Neutrophil (primary cell): ENCODE measurements around the gene CBARP.

Experiments
- H3K27ac ChIP-seq: fragments of 200-600 bp; sonication (generic); 2 replicates; pipeline ENCODE4 v1.5.1; 2016; ENCODE audit warnings: mild to moderate bottlenecking, moderate library complexity
- H3K27me3 ChIP-seq: fragments of 200-600 bp; sonication (generic); 2 replicates; pipeline ENCODE4 v1.6.0; 2016; ENCODE audit warnings: mild to moderate bottlenecking
- H3K36me3 ChIP-seq: fragments of 200-600 bp; sonication (generic); 2 replicates; pipeline ENCODE4 v1.5.1; 2017
- H3K4me1 ChIP-seq, 2 experiments: fragments of 200-600 bp in 1 of 2; sonication (generic) in 1 of 2; 1 replicate in 1 of 2; 2 replicates in 1 of 2; pipeline versions ENCODE4 v1.5.1 to v1.6.1; 2013 to 2016; ENCODE audit warnings: low read depth in 1 of 2, low read length in 1 of 2, mild to moderate bottlenecking in 1 of 2, moderate library complexity in 1 of 2; ENCODE audit not compliant: control insufficient read depth in 1 of 2, insufficient read depth in 1 of 2
- H3K4me3 ChIP-seq, 2 experiments: fragments of 200-600 bp in 1 of 2; sonication (generic) in 1 of 2; 1 replicate in 1 of 2; 2 replicates in 1 of 2; pipeline ENCODE4 v1.5.1; 2013 to 2016; ENCODE audit warnings: low read depth in 1 of 2, low read length in 1 of 2, mild to moderate bottlenecking in 1 of 2, moderate library complexity in 1 of 2
- H3K9me3 ChIP-seq: fragments of 200-600 bp; sonication (generic); 2 replicates; pipeline ENCODE4 v1.5.1; 2016
- CTCF ChIP-seq: fragments of 200-600 bp; sonication (generic); IDR thresholded peaks from 2 replicates; pipeline ENCODE4 v1.5.1; 2016; ENCODE audit warnings: antibody characterized with exemption

CBARP gene

GRCh38 chr19:1284293-1284978 lies 46.6 kb upstream of the CBARP start:
- Histone ChIP-seq H3K4me3 (no peak overlapping the region), H3K9me3 (no peaks in the 10 kb centered on the region), H3K36me3 (no peaks in the 10 kb centered on the region), H3K4me1 (no peaks in the 10 kb centered on the region), H3K27ac (no peak overlapping the region), H3K27me3 (peaks cover 67% of the 10 kb centered on the region)
- TF ChIP-seq CTCF, result no peak

- no peak overlapping the region for H3K27ac ChIP-seq
- no peak overlapping the region for H3K4me3 ChIP-seq
Measured at GRCh38 chr19:1283917-1284292, 46.1 kb upstream of the CBARP start.

DNA sequence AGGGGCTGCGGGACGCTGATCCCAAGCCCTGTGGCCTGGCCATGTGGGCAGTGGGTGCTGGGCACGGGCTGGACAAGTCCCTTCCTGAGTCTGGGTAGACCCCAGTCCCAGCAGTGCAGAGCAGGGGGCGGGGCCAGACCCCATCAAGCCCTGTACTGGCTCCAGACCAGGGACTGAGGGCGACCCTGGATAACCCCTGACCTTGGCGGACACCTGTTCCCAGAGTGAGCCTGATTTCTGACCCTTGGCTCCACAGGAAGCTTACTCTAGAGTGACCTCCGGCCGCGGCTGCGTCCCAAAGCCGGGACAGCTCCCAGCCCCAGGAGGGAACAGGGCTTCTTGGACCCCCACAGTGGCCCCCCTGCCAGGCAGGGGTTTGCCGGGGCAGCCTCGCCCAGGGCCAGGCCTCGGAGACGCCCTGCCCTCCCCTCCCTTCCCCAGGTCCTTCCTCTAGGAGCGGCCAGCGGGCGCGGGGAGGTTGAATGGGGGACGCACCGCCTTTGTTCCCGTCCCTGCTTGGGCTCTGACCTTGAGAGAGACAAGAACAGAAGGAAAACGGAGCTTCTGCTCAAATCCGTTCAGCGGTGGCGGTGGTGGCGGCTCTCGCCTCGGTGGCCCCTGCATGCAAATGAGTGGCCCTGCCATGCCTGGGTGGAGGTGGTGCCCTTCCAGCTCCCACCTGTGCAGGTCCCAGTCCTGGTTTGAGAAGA lies 45.6 kb upstream of the CBARP start:
- H3K9me3 ChIP-seq, result no peaks in the 10 kb centered on the region
- no peak overlapping the region for H3K4me3 ChIP-seq
- no peak for TF ChIP-seq CTCF
- peaks cover 56% of the 10 kb centered on the region for H3K27me3 ChIP-seq
- peaks cover 7% of the 10 kb centered on the region for H3K36me3 ChIP-seq
- no peak overlapping the region for H3K27ac ChIP-seq
- no peaks in the 10 kb centered on the region for H3K4me1 ChIP-seq

More at GRCh38 chr19:1283917-1284292, 46.1 kb upstream of the CBARP start:
- no peaks in the 10 kb centered on the region for H3K9me3 ChIP-seq
- peaks cover 4% of the 10 kb centered on the region for H3K36me3 ChIP-seq
- no peaks in the 10 kb centered on the region for H3K4me1 ChIP-seq
- no peak for TF ChIP-seq CTCF
- H3K27me3 ChIP-seq, result peaks cover 62% of the 10 kb centered on the region

DNA sequence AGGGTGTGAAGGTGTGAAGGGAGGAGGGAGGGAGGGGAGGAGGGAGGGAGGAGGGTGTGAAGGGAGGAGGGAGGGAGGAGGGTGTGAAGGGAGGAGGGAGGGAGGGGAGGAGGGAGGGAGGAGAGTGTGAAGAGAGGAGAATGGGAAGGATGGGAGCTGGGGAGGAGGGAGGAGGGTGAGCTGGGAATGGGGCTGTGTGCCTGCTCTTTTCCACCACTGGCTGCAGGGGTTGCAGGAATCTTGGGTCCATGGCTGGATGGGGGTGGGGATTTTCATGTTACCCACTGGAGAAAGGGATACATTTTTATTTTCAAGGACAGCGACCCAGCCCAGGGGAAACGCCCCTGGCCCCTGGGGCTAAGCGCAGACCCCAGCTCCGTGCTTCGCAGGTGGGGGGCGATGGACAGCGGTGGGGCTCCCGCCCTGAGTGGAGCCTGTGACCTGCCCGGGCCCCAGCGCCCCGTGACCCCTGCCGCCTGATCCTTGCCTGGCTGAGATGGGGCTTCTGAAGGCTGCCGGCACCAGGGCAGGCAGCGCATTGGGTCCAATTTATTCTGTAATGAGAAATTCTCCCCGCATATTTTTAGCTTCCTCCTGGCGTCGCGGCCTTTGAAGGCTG lies 44.9 kb upstream of the CBARP start:
- Histone ChIP-seq H3K9me3 (no peaks in the 10 kb centered on the region), H3K4me3 (no peak overlapping the region), H3K27me3 (peaks cover 50% of the 10 kb centered on the region), H3K4me1 (no peaks in the 10 kb centered on the region), H3K27ac (no peak overlapping the region), H3K36me3 (peaks cover 7% of the 10 kb centered on the region)
- TF ChIP-seq CTCF, result no peak

GRCh38 chr19:1281569-1282287 lies 43.9 kb upstream of the CBARP start:
- H3K9me3 ChIP-seq, result no peaks in the 10 kb centered on the region
- H3K36me3 ChIP-seq, result peaks cover 7% of the 10 kb centered on the region
- peaks cover 4 to 5% of the 10 kb centered on the region in 2 experiments for H3K4me1 ChIP-seq
- TF ChIP-seq CTCF, result no peak
- H3K4me3 ChIP-seq, result no peak overlapping the region
- H3K27me3 ChIP-seq, result peaks cover 40% of the 10 kb centered on the region
- H3K27ac ChIP-seq, result no peak overlapping the region
